ENCODE data around the gene PPP1R1B. TPM values are rescaled to one million over a fixed set of nuclear protein-coding genes. Genes with fewer than 3 reads are reported as not detected.

PPP1R1B gene
- total and polyA plus RNA-seq, 9 of the 15 experiments (the other 6 are each of a cell fraction or from before 2014, with no cell fraction given): 0.07 to 0.18 (median 0.10) TPM; not detected in 4

- no peak for TF ChIP-seq ZNF165 (CRISPR knock-in tag; IDR thresholded peaks at IDR 0.05; ENCODE audit: borderline replicate concordance)
- no peak for TF ChIP-seq NUFIP1 (IDR thresholded peaks at IDR 0.05; ENCODE audit: partially characterized antibody)
- no peak for TF ChIP-seq TARDBP (IDR thresholded peaks at IDR 0.05)
- TF ChIP-seq HMBOX1 (IDR thresholded peaks at IDR 0.05): no peak
- TF ChIP-seq C11orf30 (IDR thresholded peaks at IDR 0.05; ENCODE audit: low read depth): no peak
- TF ChIP-seq, protein P1, sequence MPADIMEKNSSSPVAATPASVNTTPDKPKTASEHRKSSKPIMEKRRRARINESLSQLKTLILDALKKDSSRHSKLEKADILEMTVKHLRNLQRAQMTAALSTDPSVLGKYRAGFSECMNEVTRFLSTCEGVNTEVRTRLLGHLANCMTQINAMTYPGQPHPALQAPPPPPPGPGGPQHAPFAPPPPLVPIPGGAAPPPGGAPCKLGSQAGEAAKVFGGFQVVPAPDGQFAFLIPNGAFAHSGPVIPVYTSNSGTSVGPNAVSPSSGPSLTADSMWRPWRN (IDR thresholded peaks at IDR 0.05; ENCODE audit: low read depth): no peak
- 0 out of 2 replicates have a peak, but pooled peaks have one; percentile 41 for TF ChIP-seq DMBX1 (CRISPR knock-in tag; IDR thresholded peaks at IDR 0.05; ENCODE audit: borderline replicate concordance)
- TF ChIP-seq GTF2E2 (tag; IDR thresholded peaks at IDR 0.05): no peak
- TF ChIP-seq, protein P2, sequence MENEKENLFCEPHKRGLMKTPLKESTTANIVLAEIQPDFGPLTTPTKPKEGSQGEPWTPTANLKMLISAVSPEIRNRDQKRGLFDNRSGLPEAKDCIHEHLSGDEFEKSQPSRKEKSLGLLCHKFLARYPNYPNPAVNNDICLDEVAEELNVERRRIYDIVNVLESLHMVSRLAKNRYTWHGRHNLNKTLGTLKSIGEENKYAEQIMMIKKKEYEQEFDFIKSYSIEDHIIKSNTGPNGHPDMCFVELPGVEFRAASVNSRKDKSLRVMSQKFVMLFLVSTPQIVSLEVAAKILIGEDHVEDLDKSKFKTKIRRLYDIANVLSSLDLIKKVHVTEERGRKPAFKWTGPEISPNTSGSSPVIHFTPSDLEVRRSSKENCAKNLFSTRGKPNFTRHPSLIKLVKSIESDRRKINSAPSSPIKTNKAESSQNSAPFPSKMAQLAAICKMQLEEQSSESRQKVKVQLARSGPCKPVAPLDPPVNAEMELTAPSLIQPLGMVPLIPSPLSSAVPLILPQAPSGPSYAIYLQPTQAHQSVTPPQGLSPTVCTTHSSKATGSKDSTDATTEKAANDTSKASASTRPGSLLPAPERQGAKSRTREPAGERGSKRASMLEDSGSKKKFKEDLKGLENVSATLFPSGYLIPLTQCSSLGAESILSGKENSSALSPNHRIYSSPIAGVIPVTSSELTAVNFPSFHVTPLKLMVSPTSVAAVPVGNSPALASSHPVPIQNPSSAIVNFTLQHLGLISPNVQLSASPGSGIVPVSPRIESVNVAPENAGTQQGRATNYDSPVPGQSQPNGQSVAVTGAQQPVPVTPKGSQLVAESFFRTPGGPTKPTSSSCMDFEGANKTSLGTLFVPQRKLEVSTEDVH (IDR thresholded peaks at IDR 0.05; ENCODE audit: low read depth, partially characterized antibody): no peak
- TF ChIP-seq RBM15 (IDR thresholded peaks at IDR 0.05; ENCODE audit: insufficient read depth, low read length): no peak
- no peak for TF ChIP-seq PREB (CRISPR knock-in tag; IDR thresholded peaks at IDR 0.05)
- no peak for TF ChIP-seq ZNF311 (CRISPR knock-in tag; IDR thresholded peaks at IDR 0.05)
- TF ChIP-seq TCF3 (CRISPR knock-in tag; IDR thresholded peaks at IDR 0.05): no peak
- TF ChIP-seq MCM3 (IDR thresholded peaks at IDR 0.05): no peak
- TF ChIP-seq, protein P3, sequence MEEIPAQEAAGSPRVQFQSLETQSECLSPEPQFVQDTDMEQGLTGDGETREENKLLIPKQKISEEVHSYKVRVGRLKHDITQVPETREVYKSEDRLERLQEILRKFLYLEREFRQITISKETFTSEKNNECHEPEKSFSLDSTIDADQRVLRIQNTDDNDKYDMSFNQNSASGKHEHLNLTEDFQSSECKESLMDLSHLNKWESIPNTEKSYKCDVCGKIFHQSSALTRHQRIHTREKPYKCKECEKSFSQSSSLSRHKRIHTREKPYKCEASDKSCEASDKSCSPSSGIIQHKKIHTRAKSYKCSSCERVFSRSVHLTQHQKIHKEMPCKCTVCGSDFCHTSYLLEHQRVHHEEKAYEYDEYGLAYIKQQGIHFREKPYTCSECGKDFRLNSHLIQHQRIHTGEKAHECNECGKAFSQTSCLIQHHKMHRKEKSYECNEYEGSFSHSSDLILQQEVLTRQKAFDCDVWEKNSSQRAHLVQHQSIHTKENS (CRISPR knock-in tag; IDR thresholded peaks at IDR 0.05): no peak
- no peak for TF ChIP-seq ASH1L (IDR thresholded peaks at IDR 0.05; ENCODE audit: borderline replicate concordance, low read depth, partially characterized antibody)
- no peak for TF ChIP-seq ETS2 (tag; IDR thresholded peaks at IDR 0.05; ENCODE audit: borderline replicate concordance, poor library complexity, severe bottlenecking)
- TF ChIP-seq THAP7 (CRISPR knock-in tag; IDR thresholded peaks at IDR 0.05): 0 out of 2 replicates have a peak, but pooled peaks have one; percentile 37
- no peak for TF ChIP-seq EP300 (IDR thresholded peaks at IDR 0.05; ENCODE audit: low read length)
- TF ChIP-seq ARID2 (IDR thresholded peaks at IDR 0.05): peak; percentile 64
These were observed 41.5 kb downstream of the PPP1R1B start, which contains the start of gene PNMT (continued) for GRCh38 chr17:39667945-39668924.
